H4 (cell line): ENCODE measurements around the gene LTA4H. TPM values are rescaled to one million over a fixed set of nuclear protein-coding genes. Genes with fewer than 3 reads are reported as not detected.
"Not testable (repeated sequence)": the region's sequence is repeated elsewhere in the genome, so short reads cannot be mapped to it uniquely, and the experiment has no call there.

Experiments used
- DNase-seq: peaks from one replicate; pipeline ENCODE4 v3.0.0-alpha.2; 2015; ENCODE audit warnings: low spot score
- total RNA-seq: library from RNA; depleted of rRNA; stranded (reverse); fragments of >200 nt; shearing (Covaris generic); gene quantifications from 2 replicates; pipeline ENCODE4 v1.2.3, GENCODE V29; 2014

Gene LTA4H
- total RNA-seq, 1 experiment from 2014 or later, result 85.7 TPM

DNA sequence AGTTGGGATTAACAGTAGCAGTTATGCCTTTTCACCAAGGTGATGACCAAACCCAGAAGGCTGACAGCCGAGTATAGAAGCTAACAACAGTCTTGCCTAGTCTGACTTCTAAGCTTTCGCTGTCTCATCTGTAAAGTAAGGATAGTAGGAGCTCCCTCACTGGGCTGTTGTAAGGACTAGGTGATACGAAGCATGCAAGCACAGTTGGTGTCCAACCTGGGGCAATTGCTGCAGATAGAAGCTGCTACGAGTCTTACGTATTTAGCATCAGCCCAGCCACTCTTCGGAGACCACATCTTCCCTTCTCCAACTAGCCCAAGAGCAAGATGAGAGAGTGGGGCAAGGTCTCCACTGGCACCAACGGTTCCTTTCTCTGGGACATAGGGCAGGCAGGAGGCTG lies 45.3 kb downstream of the LTA4H start:
- no peak for DNase-seq

DNA sequence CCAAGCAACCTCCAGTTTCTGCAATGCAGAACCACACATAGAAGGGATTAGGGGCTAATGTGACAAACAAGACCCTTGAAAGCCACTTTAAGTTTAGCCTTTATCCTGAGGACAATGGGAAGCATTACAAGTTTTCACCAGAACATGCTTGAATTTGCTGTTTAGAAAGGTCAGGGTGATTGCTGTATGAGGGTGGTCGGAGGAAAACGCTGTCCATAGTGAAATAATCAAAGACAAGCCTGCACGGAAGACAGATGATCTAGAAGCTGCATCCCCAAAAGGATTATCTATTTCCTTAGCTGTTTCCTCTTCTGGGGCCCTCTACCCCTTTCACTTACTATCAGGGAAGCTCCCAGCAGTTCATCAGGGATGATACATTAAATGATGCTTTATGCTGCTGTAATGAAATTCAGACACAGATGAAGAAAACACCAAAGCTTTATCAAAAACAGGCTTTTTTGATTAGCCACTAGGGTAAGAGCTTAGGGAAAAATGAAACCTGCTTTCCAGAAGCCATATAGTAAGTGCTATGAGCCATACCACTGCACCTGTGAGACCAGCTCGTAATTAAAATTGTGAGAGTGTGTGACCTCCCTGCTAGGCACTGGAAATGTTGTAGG lies 45.8 kb downstream of the LTA4H start:
- no peak for DNase-seq

DNA sequence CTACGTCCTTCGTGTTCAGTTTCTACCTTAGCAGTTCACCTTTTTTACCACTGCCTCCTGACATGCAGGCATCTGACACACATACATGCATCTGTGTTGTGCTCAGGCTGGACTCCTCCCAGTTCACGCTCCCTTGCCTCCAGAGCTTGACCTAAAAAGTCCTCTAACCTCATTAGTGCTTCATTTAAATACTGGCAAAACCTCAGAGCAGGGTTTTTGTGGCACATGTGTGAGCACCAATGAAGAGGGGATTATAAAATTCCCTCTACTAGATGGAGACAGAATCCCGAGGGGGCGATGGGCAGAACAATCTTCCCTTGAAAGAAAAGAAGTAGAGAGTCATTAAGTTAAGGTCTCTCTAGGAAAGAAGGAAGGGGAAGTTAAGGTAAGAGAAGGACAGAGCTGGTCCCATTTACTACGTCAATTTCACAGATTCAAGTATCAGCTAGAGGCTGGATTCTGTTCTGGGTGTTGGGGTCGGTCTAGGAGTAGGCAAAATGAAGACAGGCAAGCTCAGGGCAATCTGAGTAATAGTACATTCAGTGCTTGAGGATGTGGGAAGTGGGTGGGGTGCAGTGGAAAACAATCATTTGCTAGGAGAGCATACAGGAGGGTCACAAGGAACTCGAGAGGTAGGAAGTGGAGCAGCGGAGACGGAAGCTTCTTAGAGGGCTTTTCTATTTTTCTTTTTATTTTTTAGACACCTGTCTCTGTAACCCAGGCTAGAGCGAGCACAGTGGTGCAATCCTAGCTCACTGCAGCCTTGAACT lies 46.7 kb downstream of the LTA4H start:
- DNase-seq, result no peak

DNA sequence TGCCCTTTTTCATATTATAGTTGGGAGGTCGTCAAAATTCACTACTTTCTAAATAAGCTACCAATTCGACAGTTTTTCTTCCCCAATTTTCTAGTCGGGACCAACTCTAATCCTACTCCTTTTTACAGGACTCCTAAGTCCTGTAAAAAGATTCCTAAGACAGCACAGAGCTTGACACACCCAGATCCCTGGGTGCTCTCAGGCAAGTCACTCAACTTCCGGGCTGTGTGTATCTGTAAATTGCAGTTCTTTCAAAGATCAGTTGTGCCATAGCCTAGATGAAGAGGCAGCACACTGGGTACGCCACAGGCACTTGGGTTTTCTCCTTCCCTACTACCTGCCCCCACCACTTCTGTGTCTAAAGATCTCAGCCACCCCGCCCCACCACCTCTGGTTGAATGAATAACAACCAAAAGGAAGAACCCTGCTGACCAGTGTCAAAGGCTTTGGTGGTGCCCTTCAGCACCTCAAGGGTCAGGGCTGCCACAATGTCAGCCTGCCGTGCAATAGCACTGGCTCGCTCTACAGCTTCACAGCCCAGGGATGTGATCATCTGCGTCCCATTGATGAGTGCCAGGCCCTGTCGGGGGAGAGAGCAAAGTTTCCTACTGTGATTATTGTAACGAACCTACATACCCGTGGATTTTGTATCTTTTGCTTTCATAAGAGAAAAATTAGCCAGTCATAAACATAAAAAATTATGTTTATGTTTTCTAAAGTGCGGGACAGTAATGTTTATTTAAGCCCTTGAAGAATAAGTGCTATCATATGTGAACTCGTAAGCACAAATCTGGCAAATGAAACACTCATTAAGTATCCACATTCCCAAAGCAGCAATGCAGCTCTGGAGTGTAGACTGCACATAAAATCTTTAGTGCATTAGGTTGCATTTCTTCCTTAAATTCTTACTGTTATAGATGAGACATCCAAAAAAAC lies 48.5 kb downstream of the LTA4H start:
- no peak for DNase-seq

DNA sequence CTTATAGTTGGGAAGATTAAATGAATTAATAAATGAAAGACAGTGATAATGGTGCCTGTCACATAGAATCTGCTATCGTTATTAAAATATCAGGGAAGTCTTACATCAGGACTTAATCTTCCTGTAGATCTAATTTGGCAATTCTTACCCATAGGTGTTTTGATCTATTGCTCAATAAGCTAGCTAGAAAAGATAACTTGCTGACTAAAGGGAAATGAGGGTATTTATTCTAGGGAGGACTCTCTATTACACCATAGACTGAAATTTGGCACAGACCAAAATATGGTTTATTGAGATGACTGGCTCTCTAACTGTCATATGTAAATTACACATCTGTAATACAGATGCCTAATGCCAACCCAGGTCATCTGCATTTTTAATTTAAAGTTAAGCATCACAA lies 50.7 kb downstream of the LTA4H start:
- DNase-seq, result no peak

DNA sequence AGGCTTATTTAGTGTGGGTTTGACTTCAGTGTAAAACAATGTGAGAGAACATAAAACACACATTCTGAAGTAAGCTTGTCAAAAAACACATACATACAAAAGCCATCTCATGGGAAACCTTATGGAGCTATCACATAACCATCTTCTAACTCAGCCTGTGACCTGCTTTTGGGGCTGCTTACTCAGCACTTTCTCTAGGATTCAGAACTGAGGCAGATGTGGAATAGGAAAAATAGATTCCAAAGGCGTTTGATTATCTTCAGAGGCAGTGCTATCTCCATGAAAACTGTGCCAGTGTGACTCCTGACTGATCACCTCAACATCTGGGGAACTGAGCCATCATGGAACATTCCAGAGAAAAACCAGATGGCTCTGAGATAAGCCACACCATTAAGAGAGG lies 52.8 kb downstream of the LTA4H start:
- no peak for DNase-seq

DNA sequence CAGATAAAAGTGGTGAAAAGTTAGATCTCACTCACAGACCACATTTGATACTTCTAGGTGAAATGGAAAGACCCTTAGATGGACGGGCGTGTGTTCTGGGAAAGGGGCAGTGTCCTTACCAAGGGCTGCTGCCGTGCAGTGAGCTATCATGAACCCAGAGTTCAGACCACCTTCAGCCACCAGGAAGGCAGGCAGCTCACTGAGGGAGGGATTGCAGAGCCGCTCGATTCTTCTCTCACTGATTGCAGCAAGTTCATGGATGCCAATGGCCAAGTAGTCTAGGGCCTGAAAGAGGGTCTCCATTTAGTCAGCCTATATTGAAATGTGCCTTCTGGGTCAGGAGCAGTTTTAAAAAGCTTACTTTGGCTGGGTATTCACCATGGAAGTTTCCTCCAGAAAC lies 55.0 kb downstream of the LTA4H start:
- no peak for DNase-seq

DNA sequence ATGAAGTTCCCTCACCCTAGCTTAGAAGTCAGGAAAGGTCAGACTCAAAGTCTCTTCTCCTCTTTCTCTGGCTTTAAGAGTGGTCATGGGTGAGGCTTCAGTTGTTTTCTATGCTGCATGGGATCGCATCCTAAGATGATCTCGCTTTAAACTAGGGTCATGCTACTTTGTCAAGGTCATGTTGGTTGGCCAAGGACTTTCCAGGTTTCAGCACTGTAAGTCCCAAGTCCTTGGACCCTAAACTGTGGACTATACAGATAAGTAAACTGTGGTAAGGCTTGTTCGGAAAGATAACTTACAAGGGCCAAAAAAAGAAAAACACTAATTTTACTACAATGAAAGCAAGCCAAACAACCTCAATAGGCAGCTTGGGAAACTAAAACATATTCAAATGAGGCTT lies 56.6 kb downstream of the LTA4H start:
- no peak for DNase-seq

DNA sequence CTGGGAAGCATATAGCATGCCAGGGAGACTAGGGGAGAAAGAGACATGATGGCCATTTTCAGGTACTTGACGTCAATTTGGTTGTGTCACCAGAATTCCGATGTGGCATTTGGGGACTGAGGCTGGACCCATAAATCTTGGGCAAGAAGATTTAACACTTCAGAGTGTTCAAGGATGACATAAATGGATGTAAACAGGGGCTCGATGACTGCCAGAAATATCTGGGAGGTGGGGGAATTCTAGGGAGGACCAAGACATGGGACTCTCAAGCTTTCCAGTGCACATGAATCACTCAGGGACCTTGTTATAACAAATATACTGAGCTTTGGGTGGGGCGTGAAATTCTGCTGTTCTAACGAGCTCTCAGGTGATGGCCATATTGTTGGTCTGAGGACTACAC lies 57.0 kb downstream of the LTA4H start:
- no peak for DNase-seq

DNA sequence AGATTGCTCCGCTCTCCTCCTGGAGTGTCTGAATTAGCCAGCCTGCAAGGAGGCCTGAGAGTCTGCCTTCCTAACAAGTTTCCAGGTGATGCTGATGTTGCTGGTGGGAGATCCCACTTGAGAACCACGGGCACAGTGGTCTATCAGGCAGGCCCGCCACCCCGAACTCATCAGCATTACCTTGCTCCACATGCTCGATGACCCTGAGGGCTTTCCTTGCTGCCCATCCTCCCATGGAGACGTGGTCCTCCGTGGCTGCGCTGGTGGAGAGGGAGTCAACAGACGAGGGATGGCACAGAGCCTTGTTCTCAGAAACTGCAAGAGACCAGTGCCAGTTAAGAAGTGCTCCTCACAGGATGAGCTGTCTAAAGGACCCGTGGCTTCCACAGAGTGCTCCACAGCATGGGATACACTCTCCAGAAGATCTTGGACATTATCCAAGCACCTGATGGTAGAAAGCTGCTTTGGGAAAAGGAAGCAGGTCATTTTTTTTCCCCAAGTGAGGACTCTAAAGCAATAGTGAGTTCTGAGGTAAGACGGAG lies 57.6 kb downstream of the LTA4H start:
- DNase-seq, result no peak

DNA sequence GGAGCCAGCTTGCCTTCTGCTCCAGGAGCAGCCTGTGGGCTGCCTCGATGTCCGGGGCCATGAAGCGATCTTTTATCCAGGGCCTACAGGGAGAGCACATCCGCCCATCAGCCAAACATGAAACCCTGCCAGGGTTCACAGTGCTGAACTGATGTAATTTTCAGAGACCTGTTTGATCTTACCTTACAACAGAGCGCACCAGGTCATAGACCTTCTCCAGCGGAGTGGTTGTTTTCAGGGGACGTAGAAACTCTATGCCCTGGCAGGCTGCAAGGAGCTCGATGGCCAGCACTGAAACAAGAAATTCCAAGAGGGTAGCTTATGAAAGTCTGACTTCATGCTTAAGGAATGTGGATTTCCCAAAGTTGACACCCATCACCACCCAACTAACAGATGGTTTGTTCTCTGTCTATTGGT lies 59.0 kb downstream of the LTA4H start:
- no peak for DNase-seq

DNA sequence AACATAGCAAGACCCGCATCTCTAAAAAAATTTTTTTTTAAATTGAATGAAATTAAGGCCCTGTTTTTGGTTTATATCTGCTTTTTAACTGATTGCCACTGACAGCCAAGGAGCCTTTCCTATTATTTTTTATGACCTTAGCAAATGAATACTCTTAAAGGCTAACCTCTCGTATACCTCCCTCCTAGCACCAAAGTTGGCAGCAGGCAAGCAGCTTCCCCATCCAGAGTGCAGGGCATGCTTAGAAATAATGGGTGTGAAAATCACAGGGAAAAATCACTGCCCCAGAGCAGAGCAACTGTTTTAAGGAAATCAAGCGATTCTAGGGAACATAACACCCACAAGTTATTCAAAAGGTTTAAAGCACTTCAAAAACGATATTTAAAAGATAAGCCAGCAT lies 59.9 kb downstream of the LTA4H start:
- DNase-seq, result no peak

DNA sequence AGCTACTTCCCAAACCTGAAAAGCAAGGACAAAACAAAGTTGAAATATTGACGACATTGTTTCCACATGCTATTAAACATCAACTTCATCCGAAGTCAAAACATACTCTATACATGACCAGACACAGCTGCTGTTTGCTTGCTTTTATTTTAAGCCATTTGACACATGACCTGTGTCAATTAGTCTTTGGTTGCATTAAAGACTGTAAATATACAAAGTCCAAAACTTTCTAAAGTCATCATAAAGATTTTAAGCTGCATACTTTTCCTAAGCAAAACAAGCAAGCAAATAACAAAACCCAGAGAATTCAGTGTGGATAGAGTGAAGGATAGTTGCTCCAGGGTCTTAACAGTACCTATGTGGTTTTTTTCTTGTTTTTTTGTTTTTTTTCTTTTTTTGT lies 61.0 kb downstream of the LTA4H start:
- DNase-seq, result no peak

DNA sequence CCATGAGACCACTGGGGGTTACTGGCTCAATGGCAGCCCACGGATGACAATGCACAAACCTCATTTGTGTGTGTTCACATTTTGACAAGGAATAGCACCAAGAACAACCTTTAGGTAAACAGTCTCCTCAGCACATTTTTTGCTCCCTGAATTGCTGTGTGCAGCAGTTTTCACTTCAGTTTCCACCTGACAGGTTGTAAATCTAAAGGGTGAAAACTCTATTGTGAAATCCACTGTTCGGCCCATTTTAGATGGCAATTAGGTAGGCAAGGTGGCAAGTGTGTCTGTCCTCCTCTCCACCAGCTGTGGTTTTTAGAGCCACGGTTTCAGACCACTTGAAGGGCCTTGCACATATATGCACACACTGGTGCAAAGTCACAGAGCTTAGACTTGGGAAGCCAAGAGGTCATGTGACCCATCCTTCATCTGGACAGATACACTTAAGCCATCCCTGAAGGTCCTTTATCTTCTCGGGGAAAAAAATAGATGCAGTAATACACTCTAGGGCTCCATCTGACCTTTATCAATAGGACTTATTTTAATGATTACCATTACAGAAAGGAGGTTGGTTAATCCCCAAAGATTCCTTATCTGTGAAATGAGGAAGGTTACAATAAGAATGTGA lies 62.4 kb downstream of the LTA4H start:
- DNase-seq, result no peak

DNA sequence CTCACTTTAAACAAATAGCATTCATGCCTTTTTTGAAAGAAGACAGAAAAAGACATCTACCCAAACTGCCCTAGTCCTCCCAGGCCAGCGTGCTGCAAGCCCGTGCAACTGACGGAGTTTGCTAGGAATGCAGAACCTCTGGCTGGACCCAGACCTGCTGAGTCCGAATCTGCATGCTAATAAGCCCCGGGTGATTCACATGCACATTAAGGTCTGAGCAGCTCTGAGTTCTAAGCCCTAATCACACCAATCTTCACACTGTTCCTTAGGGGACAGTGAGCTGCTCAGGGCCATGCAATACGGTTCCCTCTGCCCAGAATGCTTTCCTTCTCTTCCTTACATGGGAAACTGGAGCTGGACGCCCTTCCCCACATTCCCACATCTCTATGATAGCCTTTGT lies 64.5 kb downstream of the LTA4H start:
- no peak for DNase-seq

DNA sequence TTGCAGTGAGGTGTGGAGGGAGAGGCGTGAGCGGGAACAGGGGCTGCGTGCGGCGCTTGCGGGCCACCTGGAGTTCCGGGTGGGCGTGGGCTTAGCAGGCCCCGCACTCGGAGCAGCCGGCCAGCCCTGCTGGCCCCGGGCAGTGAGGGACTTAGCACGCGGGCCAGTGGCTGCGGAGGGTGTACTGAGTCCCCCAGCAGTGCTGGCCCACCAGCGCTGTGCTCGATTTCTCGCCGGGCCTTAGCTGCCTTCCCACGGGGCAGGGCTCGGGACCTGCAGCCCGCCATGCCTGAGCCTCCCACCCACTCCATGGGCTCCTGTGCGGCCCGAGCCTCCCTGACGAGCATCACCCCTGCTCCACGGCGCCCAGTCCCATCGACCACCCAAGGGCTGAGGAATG lies 66.3 kb downstream of the LTA4H start:
- DNase-seq, result not testable (repeated sequence)

DNA sequence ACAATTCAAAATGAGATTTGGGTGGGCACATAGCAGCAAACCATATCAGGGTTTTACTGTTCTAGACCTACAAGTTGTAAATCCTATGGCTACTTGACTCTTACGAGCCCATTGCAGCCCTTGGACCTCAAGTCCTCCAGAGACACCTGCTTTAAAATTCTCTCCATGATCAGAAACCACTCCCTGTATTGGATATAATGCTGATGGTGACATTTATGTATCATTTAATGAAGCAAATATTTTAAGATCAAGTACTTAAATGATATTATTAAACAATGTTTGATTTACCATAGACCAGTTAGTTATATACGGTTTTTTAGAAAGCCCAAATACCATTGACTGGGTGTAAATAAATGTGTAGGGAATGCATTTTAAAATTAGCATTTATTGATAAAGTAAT lies 68.1 kb downstream of the LTA4H start:
- DNase-seq, result no peak

DNA sequence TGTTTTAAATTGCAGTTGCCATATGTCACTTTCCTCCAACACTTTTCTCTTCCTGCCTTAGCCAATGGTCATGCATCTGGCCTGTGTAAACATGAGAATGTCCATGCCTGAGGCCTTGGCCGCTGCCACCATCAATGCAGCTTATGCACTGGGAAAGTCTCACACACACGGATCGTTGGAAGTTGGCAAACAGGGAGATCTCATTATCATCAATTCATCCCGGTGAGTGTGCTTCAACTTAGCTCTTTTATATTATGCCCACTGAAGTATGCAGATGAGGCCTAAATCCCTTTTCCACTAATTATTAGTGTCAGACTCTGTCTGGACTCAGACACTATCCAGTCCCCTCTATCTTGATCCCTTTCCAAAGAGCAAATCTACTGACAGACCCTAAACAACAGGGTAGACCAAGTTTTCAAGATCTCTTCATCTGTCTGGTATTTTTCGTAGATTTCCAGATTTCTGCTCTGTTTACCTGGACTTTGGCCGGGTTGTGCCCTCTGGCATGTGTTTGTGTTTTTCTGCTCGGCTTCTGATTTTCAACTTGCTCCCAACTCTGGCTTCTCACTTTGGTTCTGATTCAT lies 69.0 kb downstream of the LTA4H start:
- no peak for DNase-seq

DNA sequence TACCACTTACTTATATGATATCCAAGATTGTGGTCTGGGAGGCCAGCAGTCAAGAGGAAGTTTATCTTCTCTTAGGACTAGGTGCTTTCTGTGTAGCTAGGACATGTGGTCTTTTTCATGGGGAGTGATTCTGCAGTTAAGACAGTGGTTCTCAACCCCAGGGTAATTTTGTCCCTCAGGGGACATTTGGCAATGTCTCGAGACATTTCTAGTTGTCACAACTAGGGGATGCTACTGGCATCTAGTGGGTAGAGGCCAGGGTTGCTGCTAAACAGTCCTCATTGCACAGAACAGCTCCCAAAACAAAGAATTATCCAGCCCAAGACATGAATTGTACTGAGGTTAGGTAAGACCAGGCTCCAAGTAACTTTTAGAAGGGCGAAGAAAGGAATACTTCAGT lies 72.3 kb downstream of the LTA4H start:
- no peak for DNase-seq

DNA sequence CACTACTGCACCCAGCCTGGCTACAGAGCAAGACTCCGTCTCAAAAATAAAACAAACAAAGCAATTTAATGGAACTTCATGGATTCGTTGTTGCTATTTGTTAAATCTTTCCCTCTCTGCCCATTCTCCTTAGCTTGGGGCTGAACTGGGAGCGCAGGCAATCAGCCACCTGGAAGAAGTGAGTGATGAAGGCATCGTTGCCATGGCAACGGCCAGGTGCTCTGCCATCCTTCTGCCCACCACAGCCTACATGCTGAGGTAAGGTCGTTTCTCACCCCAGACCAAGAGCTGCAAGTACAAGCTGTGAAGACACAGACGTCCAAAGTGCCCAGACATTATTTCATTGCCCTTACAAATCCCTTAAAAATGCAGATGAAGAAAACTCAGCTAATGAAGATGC lies 73.2 kb downstream of the LTA4H start:
- DNase-seq, result no peak

DNA sequence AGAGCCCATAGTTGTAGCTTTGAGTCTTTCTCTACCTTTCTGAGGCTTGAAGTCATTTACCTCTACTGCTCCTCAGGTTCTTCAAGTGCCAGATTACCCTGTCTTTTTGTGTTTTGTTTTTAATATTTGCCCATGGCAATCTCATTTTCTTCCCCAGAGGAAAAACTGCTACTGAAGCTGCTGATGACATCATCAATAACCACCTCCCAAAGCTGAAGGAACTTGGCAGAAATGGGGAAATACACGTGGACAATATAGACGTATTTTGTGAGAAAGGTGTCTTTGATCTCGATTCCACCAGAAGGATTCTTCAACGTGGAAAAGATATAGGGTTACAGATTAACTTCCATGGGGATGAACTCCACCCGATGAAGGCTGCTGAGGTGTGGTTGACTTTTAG lies 75.1 kb downstream of the LTA4H start:
- no peak for DNase-seq

DNA sequence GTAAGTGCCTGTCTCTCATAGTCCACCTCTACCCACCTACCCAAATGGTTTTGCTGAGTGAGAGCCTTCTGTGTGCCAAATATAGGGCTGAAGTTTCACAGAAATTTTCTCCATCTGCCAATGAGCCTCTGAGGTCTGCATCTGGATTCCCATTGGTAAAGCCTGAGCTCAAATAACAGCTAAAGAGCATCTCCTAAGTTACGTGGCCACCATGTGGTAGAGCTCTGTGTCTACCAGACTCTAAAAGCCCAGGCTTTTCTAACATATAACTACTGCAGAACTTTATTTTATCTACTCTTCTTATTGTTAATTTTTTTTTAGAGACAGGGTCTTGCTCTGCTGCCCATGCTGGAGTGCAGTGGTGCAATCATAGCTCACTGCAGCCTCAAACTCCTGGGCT lies 76.3 kb downstream of the LTA4H start:
- peak; percentile 19 for DNase-seq
